Dermis microvascular lymphatic vessel endothelial cell (primary cell): ENCODE results near the gene POFUT1. TPM values are rescaled to one million over a fixed set of nuclear protein-coding genes. Genes with fewer than 3 reads are reported as not detected.
"Not testable (repeated sequence)": the region's sequence is repeated elsewhere in the genome, so short reads cannot be mapped to it uniquely, and the experiment has no call there.

Source experiments
- DNase-seq, 2 donors: peaks; one replicate each; pipeline versions ENCODE4 v3.0.0 to v3.0.0-alpha.2; 2010; ENCODE audit warnings: low read depth in 2 of 2
- total RNA-seq: library from RNA; depleted of rRNA; stranded (reverse); fragments of >200 nt; gene quantifications from 2 replicates; pipeline ENCODE4 v1.2.1, GENCODE V29; 2014

POFUT1 gene
- total RNA-seq, 1 donor from 2014 or later, result 26.7 TPM

DNA sequence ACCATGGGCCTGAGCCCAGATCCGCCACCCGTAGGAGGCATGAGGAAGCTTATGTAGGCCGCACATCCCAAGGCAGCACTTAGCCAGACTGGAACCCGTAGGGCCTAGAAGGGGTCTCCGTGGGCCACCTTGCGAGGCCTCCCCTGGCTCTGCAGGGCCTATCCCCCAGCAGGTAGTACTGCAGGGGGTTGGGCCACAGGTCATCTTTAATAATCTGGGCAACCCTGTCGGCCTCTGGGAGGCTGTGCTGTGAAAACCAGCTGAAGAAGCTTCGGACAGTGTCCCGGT, 18.6 kb upstream of the POFUT1 start:
- DNase-seq, result no peak

DNA sequence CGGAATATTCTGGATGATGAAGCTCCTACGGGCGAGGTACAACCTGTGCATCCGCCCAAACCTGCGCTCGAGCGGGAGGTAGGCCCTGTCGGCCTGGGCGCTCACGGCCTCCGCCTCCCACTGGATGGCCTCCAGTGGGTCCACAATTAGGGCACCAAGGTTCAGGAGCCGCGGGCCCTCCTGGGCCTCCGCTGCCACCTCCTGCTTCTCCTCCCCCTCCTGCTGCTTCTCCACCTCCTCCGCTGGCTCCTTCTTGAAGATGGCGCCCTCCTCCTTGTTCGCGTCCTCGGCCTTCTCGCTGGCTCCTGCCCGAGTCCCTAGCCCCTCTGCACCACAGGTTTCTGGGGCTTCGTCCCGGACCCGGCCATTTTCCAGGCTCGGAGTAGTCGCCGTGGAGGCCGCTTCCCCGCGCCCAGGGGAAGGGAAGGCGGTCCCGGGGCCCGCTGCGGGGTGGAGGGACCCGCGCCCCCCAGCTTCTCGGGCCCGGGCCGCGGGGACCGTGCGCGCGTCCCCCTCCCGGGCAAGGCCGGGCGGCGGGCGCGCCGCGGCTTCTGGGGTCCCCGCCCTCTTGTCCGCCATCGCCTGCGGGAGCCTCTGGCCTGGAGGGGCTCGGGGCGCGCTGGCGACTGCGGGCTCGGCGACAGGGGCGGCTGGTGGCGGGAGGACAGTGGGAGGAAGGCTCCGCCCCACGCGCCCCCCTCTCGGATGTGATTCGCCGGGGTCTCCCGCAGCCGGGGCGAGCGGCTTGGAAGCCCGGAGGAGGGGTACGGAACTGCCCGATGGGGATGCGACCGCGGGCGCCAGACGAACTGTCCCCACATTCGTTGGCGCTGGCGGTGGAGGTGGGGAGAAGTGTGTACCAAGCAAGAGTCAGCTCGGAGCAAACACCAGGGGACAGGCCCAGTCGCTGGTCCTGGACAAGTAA, 17.7 kb upstream of the POFUT1 start:
- peak in 1 of 2 donors; percentile 26 for DNase-seq

DNA sequence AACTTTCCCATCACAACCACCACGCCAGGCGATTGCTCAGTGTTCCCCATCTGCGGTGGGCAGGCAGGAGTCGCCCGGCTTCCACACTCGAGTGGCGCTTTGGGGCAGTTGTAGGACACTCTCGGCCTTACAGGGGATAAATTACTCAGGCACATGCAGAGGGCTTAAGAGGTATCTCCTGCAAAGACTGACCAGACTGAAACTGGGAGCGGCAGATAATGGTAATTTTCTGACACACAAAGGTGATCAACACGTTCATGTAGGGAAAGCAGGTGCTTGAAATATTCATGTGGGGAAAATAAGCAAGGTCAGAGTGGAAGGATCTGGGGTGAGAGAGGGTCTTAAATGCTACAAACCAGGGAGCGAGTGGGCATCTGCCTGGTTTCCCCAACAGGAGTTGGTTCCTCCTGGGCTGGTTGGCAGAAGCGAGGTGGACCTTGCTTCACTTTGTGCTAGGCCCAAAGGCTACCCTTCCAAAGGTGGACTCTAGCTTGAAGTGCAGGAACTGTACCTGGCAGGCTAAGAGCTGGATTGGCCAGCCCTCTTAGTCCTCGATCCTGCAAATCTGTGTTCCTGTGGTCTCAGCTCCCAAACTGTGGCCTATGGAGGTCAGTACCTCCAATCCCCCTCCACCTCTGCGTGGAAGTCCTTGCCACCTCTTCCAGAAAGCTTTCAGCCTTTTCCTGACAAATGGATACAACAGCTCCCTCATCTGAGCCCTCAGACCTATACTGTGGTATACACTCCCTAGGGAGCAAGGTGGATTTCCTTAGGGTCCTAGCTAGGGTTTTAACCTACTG, 16.9 kb upstream of the POFUT1 start:
- no peak for DNase-seq

DNA sequence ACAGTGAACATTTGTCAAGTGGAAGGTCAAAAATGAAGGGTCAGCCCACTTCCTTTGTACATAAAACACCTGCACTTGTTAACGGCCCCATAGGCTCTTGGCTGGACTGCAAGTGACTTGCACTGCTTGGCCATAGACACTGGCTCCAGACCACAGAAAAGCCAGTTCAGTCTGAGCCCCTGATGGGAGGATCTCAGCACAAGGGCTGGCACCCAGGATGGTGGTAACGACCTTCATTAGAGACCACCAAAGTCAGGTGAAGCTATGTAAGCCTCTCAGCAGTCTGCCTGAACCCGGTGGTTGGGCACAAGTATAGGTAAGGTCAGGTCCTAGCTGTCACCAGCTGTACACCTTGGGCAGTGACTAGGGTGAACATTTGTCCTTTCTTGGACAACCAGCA, 16.3 kb upstream of the POFUT1 start:
- no peak for DNase-seq

DNA sequence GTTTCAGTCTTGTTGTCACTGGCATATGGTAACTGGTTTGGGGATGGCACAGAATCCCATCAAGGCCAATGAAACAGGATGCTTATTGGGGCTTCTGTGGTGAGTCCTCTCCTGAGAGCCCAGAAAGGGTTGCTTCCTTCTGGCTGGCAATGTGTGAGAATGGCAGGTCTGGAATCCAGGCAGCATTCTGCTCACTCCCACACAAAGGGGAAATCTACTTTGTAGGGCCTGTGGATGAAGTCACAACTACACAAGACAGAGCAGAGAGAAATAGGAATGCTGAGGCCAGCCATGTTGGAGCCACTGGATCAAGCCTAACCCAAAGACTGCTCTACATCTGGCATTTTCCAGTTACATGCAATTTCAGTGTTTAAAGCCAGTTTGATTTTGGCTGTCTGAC, 15.8 kb upstream of the POFUT1 start:
- DNase-seq, result no peak

DNA sequence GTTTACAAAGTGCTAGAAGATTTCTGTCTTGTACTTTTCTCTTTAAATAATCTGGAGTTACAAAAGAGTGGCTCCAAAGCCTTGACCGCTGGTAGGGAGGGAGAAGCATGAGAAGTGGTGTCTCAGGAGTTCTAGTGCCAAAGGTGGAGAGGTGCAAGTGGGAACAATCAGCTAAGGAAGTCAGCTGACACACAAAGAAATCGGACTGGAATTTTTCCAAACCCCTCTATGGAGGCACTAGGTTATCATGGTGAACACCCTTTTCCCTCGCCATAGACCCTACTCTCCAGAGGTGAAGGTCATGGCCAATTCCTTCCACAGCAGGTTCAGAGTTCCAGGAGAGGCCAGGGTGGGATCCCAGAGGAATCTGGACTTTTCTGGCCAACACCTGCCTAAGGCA, 15.0 kb upstream of the POFUT1 start:
- peak in 1 of 2 donors; percentile 59 for DNase-seq

DNA sequence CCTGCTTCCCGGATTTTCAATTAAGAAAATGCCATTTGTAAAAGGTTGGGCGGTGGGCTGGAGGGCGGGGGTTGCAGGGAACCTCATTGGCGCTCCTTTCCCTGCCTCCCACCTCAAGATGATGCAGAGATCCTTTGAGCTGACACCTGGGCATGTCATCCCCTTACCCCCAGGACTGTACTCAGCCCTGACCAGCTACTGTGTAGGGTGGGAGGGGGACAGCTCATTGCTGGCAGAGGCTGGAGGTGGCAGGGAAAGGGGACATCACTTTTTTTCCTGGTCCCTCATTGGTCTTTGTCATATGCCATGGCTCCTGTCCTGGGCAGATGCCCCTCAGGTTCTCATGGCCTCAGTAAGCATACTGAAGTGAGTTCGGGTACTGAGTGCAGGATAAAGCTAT, 14.3 kb upstream of the POFUT1 start:
- not testable (repeated sequence) for DNase-seq

DNA sequence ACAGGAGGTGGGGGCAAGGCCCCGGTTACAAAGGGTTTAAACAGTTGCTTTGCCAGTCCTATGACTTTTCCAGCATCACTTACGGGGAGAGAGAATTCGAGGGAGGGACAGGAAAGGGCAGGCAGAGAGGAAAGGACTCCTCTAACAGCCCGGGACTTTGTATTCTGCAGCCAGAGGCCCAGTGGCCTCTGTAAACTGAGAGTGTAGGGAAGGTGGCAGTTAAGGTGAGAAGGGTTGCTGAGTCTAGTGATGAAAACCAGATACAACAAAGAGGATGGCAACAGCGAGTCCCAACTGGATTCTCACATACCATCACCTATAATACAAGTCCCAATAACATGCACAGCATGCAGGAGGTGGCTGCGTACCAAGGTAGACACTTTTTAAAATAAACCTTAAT, 13.7 kb upstream of the POFUT1 start:
- no peak for DNase-seq

DNA sequence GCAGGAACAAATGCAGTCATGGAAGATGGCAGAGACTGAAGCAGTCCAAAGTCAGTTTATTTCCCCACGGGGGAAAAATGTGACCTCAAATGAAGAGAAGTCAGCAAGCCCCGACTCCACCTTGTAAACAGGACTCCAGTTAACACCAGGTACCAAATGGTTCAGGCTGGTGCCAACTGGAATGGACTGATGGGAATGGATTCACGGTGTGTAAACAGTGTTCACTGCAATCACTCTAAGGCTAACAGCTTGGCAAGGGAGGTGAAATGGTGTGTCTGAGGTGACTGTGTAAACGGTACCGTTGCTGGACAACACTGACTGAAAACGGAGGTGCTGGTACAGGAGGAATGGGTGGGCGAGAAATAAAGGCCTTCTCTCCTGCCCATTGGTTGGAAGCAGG, 12.1 kb upstream of the POFUT1 start:
- DNase-seq, result no peak

DNA sequence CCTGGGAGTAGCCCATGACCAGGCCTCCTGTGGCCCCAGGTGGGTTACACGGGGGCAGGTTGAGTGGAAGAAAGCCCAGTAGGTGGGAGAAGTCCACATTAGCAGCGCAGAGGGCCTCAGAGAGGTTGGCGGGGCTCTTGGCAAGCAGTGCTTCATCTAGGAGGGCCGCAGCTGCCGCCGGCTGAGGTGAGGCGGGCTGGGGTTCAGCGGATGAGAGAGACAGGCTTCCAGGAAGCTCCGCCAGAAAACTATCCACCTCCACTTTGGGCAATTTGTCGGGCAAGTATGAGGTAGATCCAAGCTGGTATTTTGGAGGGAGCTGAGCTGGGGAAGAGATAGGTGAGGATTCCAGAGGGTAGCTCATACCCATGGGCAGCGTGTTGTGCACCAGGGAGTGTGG, 11.1 kb upstream of the POFUT1 start:
- DNase-seq, result not testable (repeated sequence)

DNA sequence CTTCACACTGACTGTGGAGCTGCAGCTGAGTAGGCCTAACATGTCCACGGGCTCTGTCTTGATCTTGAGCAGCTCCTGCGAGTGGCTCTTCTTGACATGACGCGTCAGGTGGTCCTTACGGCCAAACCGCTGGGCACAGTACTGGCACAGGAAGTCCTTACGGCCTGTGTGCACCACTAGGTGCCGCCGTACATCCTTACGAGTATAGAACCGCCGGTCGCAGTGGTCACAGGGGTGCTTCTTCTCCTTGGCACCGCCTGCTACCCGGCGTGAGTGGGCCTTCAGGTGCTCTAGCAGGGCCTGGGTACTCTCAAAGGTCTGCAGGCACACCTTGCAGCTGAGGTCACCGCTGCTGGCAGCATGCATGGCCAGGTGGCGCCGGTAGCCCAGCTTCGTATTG, 10.5 kb upstream of the POFUT1 start:
- not testable (repeated sequence) for DNase-seq

DNA sequence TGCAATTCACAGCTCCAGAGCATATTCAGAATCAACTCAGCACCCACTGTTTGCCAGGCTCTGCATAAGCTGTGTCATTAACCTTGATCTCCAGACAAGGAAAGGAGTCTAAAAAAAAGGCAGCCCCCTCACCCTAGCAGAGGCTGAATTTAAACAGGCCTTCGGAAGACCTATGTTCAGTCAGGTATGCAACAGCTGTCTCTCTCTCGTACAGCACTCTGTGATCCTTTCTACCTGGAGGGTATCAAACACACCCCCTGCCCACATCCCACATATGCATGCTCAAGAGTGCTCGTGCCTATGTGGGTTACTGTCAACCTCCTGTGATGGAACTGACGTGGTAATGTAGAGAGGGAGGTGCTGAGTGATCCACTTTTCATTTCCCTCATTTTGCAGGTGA, 8.7 kb upstream of the POFUT1 start:
- DNase-seq, result no peak

DNA sequence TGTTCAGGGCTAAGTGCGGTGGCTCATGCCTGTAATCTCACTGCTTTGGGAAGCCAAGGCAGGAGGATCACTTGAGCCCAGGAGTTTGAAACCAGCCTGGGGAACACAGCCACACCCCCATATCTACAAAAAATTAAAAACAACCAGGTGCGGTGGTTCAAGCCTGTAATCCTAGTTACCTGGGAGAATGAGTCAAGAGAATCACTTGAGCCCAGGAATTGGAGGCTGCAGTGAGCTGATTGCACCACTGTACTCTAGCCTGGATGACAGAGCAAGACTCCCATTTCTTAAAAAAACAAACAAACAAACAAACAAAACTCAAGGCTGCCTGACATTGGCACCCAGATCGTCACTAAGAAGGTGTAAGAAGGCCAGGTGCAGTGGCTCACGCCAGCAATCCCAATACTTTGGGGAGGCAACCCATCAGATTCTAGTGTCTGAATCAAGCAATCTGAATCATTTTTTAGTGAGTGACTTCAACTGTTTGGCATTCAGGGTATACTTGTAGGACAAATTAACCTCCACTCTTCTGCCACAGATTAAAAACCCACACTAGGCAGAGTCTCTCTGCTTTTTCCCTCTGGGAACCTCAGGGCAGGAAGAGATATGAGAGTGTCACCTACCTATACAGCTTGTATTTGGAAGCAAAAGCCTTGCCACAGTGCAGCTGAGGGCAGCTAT, 6.2 kb upstream of the POFUT1 start:
- no peak for DNase-seq

DNA sequence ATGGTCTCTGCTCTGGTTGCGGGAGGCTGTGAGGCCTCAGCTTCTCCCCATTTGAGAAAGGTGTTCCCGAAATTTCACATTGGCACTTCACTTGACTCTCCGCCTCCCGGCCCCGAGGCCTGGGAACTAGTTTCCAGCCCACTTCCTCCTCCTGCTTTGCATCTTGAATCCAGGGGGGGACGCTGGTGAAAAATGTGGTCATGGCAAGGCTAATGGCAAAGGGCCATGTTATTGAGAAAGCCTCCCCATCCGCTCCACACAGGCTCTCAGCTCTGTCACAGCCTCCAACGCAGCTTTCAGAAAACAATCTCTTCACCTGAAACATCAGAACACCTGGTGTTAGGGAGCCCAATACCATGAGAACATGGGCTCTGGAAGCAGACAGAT, 5.7 kb upstream of the POFUT1 start:
- no peak for DNase-seq

DNA sequence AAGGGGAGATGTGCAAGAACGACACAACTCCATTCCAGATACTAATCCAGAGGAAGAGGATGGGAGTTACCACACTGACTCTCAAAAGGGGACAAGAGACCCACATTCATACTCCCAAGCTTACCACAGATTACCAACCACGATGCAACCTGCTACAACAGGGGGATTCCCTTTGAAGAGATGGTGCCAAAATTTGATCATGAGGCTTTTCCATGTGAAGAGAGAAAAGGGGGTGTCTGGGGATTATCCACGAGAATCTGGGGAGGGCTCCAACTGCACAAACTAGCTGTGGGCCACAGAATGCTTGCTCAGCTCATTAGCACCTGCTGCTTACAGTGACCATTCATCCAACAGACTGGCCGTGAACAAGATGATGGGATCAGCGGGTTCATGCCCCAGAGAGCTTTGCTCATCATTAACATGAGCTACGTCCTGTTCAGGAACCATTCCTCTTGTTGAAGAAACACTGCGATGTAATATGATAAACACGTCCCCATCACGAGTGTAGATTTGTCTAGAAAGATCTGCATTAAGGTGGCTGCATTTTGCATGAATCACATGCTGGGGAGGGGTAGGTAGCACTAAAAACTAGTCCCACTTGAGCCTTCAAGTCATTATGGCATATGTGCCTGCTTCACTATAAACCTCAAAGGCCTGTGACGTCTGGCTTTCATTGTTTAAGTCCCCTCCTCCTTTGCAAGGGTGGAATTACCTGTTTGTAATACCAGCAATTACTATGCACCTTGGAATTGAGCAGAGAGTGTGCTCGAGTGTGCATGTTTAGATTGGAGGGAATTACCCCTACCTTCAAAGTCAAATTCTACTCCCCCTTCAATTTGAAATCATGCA, 4.1 kb upstream of the POFUT1 start:
- no peak for DNase-seq

DNA sequence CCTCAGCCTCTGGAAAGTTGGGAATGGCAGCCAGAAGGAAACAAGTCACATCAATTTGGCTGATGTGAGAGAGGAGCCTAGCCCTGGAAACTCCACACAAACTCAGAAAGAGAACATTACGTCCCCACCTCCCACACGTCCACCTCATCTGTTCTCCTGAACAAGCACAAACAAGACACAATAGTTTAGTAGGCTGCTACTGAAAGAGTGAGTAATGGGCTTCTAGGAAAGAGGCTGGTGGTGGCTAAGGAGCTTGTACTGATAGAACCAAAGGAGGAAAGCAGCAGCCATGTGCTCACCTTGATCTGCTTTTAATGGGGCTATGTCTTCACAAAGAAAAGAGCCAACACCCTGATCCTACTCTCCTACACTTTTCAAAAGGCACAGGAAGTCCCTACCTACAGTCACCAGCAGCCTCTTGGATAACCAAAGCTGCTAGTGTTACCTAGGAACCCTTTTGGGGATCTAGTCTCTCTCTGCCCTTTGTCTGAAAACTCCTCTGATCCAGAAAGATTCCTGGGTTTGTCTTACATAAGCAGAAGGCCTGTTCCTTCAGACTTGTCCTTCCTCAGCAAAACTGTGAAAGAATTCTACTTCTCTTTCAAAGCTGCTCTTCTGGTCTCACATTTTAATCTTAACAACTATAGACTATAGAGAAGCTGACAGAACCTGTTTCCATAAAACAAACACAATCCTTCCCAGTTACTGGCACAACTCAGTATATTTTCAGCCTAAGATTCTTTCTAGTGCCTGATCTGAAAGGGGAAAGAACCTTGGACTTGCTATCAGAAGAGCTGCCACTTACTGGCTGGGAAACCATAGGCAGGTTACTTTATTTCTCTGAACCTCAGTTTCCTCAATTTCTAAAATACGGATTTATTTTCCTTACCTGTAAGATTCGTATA, 3.2 kb upstream of the POFUT1 start:
- no peak for DNase-seq

DNA sequence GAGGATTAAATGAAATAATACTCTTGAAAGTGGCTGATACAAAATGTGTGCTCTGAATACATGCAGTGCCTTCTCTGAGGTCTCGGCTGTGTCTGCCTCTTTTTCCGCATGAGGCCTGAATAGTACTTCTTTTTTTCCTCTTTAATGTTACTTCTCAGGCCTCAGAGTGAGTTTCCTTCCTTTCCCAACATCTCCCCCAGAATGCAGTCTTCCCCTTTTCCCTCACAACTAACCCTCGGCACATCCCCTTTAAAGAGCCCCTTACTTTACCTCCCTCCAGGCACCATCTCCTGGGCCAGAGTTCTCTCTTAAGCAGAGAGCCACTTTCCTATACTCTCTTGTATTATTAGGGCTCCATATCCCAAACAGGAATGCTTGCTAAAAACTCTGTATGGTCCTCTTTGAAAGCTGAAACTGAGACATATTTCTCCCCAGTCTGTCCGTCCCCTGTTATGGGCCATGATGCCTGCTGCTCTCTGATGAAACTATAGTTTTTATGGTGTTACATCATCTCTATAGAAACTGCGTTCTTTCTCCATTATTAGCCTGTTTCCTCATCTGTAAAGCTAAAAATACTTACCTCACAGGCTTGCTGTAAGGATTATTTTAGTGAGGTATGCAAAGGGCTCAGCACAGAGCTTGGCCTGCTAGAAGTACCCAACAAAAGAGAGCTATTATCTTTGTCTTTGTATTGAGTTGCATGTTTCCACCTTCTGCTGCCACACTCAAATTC, 2.4 kb upstream of the POFUT1 start:
- no peak for DNase-seq

DNA sequence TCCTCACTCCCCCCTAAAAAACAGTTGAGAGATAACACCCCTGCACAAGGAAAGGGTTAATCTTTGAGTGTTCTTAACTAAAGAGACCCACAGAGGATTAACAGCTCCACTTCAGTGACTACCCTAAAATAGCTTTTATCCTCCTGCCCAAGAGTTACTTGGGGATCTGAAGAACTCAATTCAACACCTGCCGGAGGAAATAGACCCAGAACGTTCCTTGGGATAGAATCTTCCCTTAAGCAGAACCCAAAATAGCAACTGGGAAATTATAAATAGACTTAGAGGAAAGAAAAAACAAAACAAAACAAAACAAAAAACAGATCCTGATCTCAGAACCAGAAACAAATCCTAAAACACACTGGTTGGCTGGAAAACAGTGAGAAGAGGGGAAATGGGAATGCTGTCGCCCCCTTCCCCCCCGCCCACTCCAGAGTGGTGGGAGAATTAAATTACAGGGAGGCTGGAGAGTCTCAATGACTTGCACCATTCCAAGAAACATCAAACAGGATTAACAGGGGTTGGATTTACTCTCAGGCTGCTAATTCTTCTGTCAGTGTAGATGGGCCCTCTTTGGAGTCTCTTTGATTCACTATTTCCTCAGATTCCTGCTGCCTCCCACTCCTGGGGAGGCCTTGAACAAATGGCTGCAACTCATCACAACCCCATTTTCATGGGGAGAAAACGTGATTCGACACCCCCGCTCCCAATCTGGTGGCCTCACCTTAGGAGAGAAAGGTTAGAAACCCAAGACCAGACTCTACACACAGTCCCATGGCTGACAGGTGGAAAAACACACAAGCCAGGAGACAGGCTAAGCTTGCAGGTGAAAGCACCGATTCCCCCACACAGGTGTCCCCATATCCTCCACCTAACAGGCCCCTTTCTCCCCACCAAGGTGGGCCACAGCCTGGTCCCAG, 1.6 kb upstream of the POFUT1 start:
- DNase-seq, result no peak
